IMR-90 (cell line): ENCODE results near the gene PCDHGA9. TPM values are rescaled to one million over a fixed set of nuclear protein-coding genes. Genes with fewer than 3 reads are reported as not detected.

Experiments
- ATAC-seq: fragments of 200-7000 bp; cut with Tn5 transposase; 2 replicates; pipeline ENCODE4 v1.9.1; 2020; ENCODE audit warnings: low read depth, mild to moderate bottlenecking, moderate library complexity
- BruUV-seq: library from RNA; stranded (reverse); fragments of 400-500 nt; replicated peaks from 2 replicates; lab custom pipeline; 2021; lab: Mats Ljungman, UMichigan
- CTCF ChIA-PET: fragments of 300-600 bp; formaldehyde crosslinking; extraction: SDS; loops from one replicate; lab custom pipeline; 2021; ENCODE audit warnings: antibody characterized with exemption; lab: Yijun Ruan, JAX
- POLR2A ChIA-PET: fragments of 300-600 bp; sonication (Branson Sonifier 250); formaldehyde crosslinking; loops from one replicate; lab custom pipeline; 2022; ENCODE audit warnings: antibody characterized with exemption; ENCODE audit not compliant: unreplicated experiment; lab: Charles Lee
- DNase-seq: peaks from one replicate; pipeline ENCODE4 v3.0.0; 2013
- H2AFZ ChIP-seq: replicated peaks from 2 replicates; pipeline ENCODE3; 2013; ENCODE audit warnings: low read length, mild to moderate bottlenecking; ENCODE audit not compliant: poor library complexity
- H2AK5ac ChIP-seq: 2 replicates; pipeline ENCODE4 v1.6.1; 2013; ENCODE audit warnings: low read depth, low read length, inconsistent platforms
- H2AK9ac ChIP-seq: replicated peaks from 2 replicates; pipeline ENCODE3; 2013; ENCODE audit warnings: mild to moderate bottlenecking, low read depth, low read length, moderate library complexity; ENCODE audit not compliant: poor library complexity
- H2BK120ac ChIP-seq: 2 replicates; pipeline ENCODE4 v1.6.1; 2013; ENCODE audit warnings: low read depth, low read length, inconsistent platforms
- H2BK15ac ChIP-seq: 3 replicates; pipeline ENCODE4 v1.6.1; 2013; ENCODE audit warnings: low read depth, low read length, inconsistent platforms
- H2BK20ac ChIP-seq: 2 replicates; pipeline ENCODE4 v1.6.1; 2013; ENCODE audit warnings: low read depth, mild to moderate bottlenecking, inconsistent platforms, low read length, moderate library complexity
- H2BK5ac ChIP-seq: 2 replicates; pipeline ENCODE4 v1.6.1; 2013; ENCODE audit warnings: mild to moderate bottlenecking, low read depth, low read length, inconsistent platforms; ENCODE audit not compliant: poor library complexity, severe bottlenecking
- H3K14ac ChIP-seq: replicated peaks from 2 replicates; pipeline ENCODE4 v1.6.1; 2013; ENCODE audit warnings: low read depth, low read length, inconsistent platforms
- H3K18ac ChIP-seq: 2 replicates; pipeline ENCODE4 v1.6.1; 2013; ENCODE audit warnings: low read depth, low read length, control low read depth
- H3K23ac ChIP-seq: 2 replicates; pipeline ENCODE4 v1.6.1; 2013; ENCODE audit warnings: low read depth, low read length, inconsistent platforms
- H3K27ac ChIP-seq: 2 replicates; pipeline ENCODE4 v1.5.1; 2013; ENCODE audit warnings: mild to moderate bottlenecking, control low read depth, low read length; ENCODE audit not compliant: insufficient read depth
- H3K27me3 ChIP-seq: 2 replicates; pipeline ENCODE4 v1.6.1; 2013; ENCODE audit warnings: low read length; ENCODE audit not compliant: control insufficient read depth, insufficient read depth
- H3K36me3 ChIP-seq: 2 replicates; pipeline ENCODE4 v1.6.1; 2013; ENCODE audit warnings: low read length, mixed read lengths; ENCODE audit not compliant: control insufficient read depth, insufficient read depth
- H3K4ac ChIP-seq: 2 replicates; pipeline ENCODE4 v1.6.1; 2013; ENCODE audit warnings: low read depth, low read length, inconsistent platforms
- H3K4me1 ChIP-seq: 2 replicates; pipeline ENCODE4 v1.6.1; 2013; ENCODE audit warnings: low read length, mixed read lengths; ENCODE audit not compliant: control insufficient read depth, insufficient read depth
- H3K4me2 ChIP-seq: 2 replicates; pipeline ENCODE4 v1.6.1; 2013; ENCODE audit warnings: low read depth, mild to moderate bottlenecking, control low read depth, low read length, moderate library complexity
- H3K4me3 ChIP-seq: 2 replicates; pipeline ENCODE4 v1.5.1; 2013; ENCODE audit warnings: low read depth, mild to moderate bottlenecking, control low read depth, low read length, moderate library complexity; ENCODE audit not compliant: insufficient read depth
- H3K56ac ChIP-seq: 2 replicates; pipeline ENCODE4 v1.6.1; 2013; ENCODE audit warnings: low read length, inconsistent platforms; ENCODE audit not compliant: insufficient read depth; ENCODE audit errors: extremely low read depth
- H3K79me1 ChIP-seq, 2 experiments: 2 replicates each; pipeline ENCODE4 v1.6.1; 2013; ENCODE audit warnings: low read length in 2 of 2, inconsistent platforms in 1 of 2, low read depth in 1 of 2
- H3K9ac ChIP-seq: 2 replicates; pipeline ENCODE4 v1.6.1; 2013; ENCODE audit warnings: low read depth, low read length, control low read depth
- H3K9me1 ChIP-seq: 2 replicates; pipeline ENCODE4 v1.6.1; 2013; ENCODE audit warnings: low read length, inconsistent platforms; ENCODE audit not compliant: insufficient read depth
- H3K9me3 ChIP-seq: 2 replicates; pipeline ENCODE4 v1.6.1; 2013; ENCODE audit warnings: low read length; ENCODE audit not compliant: control insufficient read depth, insufficient read depth
- H4K20me1 ChIP-seq: 2 replicates; pipeline ENCODE4 v1.6.1; 2013; ENCODE audit warnings: low read length, inconsistent platforms; ENCODE audit not compliant: insufficient read depth
- H4K5ac ChIP-seq: 2 replicates; pipeline ENCODE4 v1.6.1; 2013; ENCODE audit warnings: mild to moderate bottlenecking, low read depth, low read length, control low read depth
- H4K8ac ChIP-seq, 2 experiments: 2 replicates each; pipeline ENCODE4 v1.6.1; 2013; ENCODE audit warnings: low read depth in 2 of 2, low read length in 2 of 2, control low read depth in 1 of 2, inconsistent platforms in 1 of 2
- H4K91ac ChIP-seq: 2 replicates; pipeline ENCODE4 v1.6.1; 2013; ENCODE audit warnings: low read depth, low read length, inconsistent platforms; ENCODE audit not compliant: insufficient read depth
- BHLHE40 ChIP-seq: fragments of 150-350 bp; IDR thresholded peaks from 2 replicates; pipeline ENCODE4 v1.6.1; 2016; ENCODE audit warnings: mild to moderate bottlenecking, low read depth, low read length
- CEBPB ChIP-seq: IDR thresholded peaks from 2 replicates; pipeline ENCODE4 v1.6.1; 2012; ENCODE audit warnings: low read depth, low read length, improper control_type of control experiment
- MAFK ChIP-seq: IDR thresholded peaks from 2 replicates; pipeline ENCODE4 v1.6.1; 2012; ENCODE audit warnings: low read depth, low read length, improper control_type of control experiment
- NFE2L2 ChIP-seq: fragments of 150-350 bp; IDR thresholded peaks from 2 replicates; pipeline ENCODE4 v1.6.1; 2016; ENCODE audit warnings: low read depth, mild to moderate bottlenecking, low read length
- POLR2A ChIP-seq: IDR thresholded peaks from 2 replicates; pipeline ENCODE4 v1.6.1; 2012; ENCODE audit warnings: mild to moderate bottlenecking, low read depth, low read length
- RAD21 ChIP-seq: IDR thresholded peaks from 2 replicates; pipeline ENCODE4 v1.6.1; 2012; ENCODE audit warnings: low read length, improper control_type of control experiment
- SMC3 ChIP-seq: fragments of 150-350 bp; IDR thresholded peaks from 2 replicates; pipeline ENCODE4 v1.6.1; 2016; ENCODE audit warnings: low read depth, mild to moderate bottlenecking, antibody characterized with exemption, low read length, moderate library complexity
- dilution Hi-C: fragments of 300-500 bp; cut with HindIII; formaldehyde crosslinking; loops from one replicate; pipeline ENCODE4 v1.14.3; 2018; ENCODE audit warnings: low sequenced_read_pairs; ENCODE audit not compliant: unreplicated experiment
- in situ Hi-C: fragments of 300-500 bp; cut with MboI; formaldehyde crosslinking; loops from 3 replicates; pipeline ENCODE4 v1.14.3; 2019; ENCODE audit warnings: low sequenced_read_pairs, inconsistent platforms, mixed read lengths
- intact Hi-C: fragments of 100-400 bp; cut with micrococcal nuclease; formaldehyde crosslinking; loops from 2 replicates; pipeline ENCODE4 v1.10.0; 2022
- polyA plus RNA-seq, 3 experiments: library from polyadenylated mRNA; depleted of rRNA; stranded (reverse); fragments of >200 nt; gene quantifications; 2 replicates each; pipeline ENCODE4 v1.2.3, GENCODE V29; 2012; ENCODE audit warnings: low replicate concordance in 1 of 3
- total RNA-seq: library from RNA; depleted of rRNA; stranded (reverse); fragments of >200 nt; gene quantifications from 2 replicates; pipeline ENCODE4 v1.2.3, GENCODE V29; 2012
- TF ChIP-seq, protein P1 (sequence below): fragments of 150-350 bp; IDR thresholded peaks from 2 replicates; pipeline ENCODE4 v1.6.1; 2016; ENCODE audit warnings: low read depth, mild to moderate bottlenecking, low read length, moderate library complexity, borderline replicate concordance

PCDHGA9 gene
- total and polyA plus RNA-seq, 2 of the 4 experiments (the other 2 are of a cell fraction), result 1.8 to 4.5 TPM

DNA sequence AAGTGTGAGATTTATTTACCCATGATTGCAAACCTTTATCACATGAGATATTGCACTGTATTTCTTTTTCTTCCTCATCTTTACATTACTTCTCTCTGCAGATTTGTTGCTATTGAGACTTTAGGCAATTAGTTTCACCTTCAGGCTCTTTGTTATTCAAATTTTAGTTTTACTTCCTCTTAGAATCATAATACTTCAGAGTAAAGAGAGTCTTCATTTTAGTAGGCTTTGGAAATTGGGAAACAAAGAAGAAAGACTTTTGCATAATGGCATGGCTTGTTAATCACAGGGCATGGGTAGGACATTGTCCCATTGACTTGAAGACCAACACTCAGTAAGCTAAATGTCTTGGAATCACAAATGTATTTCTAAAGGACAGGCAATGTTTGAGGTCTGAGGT lies 39.9 kb upstream of the PCDHGA9 start:
- Histone ChIP-seq H3K27ac (no peak overlapping the region), H2BK20ac (no peak overlapping the region), H4K91ac (no peak overlapping the region), H3K56ac (no peak overlapping the region), H3K18ac (no peak overlapping the region), H2BK120ac (no peak overlapping the region), H2BK15ac (no peak overlapping the region), H3K4me1 (peaks cover 2% of the 10 kb centered on the region; the same call in 1 of the 2 replicates), H4K5ac (no peak overlapping the region), H2BK5ac (no peak overlapping the region), H3K4me2 (peak overlapping the region; percentile 17; the same call in 1 of the 2 replicates), H3K9me3 (peaks cover 53% of the 10 kb centered on the region), H3K14ac (no peak overlapping the region), H3K9ac (no peak overlapping the region), H3K9me1 (no peaks in the 10 kb centered on the region), H3K36me3 (peaks cover 14% of the 10 kb centered on the region; the same call in 1 of the 2 replicates), H2AK5ac (no peak overlapping the region), H3K27me3 (peaks cover 2% of the 10 kb centered on the region; the same call in 1 of the 2 replicates), H2AK9ac (no peak overlapping the region), H3K23ac (no peak overlapping the region), H3K4me3 (no peak overlapping the region), H4K20me1 (no peaks in the 10 kb centered on the region), H3K4ac (no peak overlapping the region), H3K79me1 (peaks cover 0 to 3% of the 10 kb centered on the region in 2 experiments; a peak in 1 of 4 replicates), H4K8ac (no peak overlapping the region), H2AFZ (no peak overlapping the region)
- ChIA-PET POLR2A (no interaction called here), CTCF (no interaction called here)
- in situ Hi-C loops, result no loop called here
- no peak for ATAC-seq
- DNase-seq, result no peak
- no TSS peak for BruUV-seq
- TF ChIP-seq RAD21, result no peak
- no peak for TF ChIP-seq MAFK
- TF ChIP-seq, protein P1, sequence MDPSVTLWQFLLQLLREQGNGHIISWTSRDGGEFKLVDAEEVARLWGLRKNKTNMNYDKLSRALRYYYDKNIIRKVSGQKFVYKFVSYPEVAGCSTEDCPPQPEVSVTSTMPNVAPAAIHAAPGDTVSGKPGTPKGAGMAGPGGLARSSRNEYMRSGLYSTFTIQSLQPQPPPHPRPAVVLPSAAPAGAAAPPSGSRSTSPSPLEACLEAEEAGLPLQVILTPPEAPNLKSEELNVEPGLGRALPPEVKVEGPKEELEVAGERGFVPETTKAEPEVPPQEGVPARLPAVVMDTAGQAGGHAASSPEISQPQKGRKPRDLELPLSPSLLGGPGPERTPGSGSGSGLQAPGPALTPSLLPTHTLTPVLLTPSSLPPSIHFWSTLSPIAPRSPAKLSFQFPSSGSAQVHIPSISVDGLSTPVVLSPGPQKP, result no peak
- no peak for TF ChIP-seq BHLHE40
- no peak for TF ChIP-seq NFE2L2
- TF ChIP-seq CEBPB, result no peak
- no peak for TF ChIP-seq POLR2A
- no peak for TF ChIP-seq SMC3
- dilution Hi-C loops, result no loop called here
- intact Hi-C loops, result loop anchor here (5.0 kb wide), 1 partner anchor 35 kb away; no protein-coding TSS in a partner anchor
